GM10248 (cell line): ENCODE data around the gene NCL.

Experiments used
- CTCF ChIA-PET: fragments of 300-600 bp; sonication (Branson Sonifier 250); formaldehyde crosslinking; extraction: SDS; loops from one replicate; lab custom pipeline; 2021; ENCODE audit warnings: antibody characterized with exemption; lab: Yijun Ruan, JAX
- POLR2A ChIA-PET: fragments of 350-650 bp; sonication (Branson Sonifier 250); formaldehyde crosslinking; extraction: SDS; loops from one replicate; lab custom pipeline; 2020; ENCODE audit warnings: antibody characterized with exemption; lab: Yijun Ruan, JAX
- DNase-seq: peaks from one replicate; pipeline ENCODE4 v3.0.0; 2012; ENCODE audit errors: extremely low spot score
- CTCF ChIP-seq: IDR thresholded peaks from 2 replicates; pipeline ENCODE4 v1.5.1; 2012; ENCODE audit warnings: mild to moderate bottlenecking, low read depth; ENCODE audit errors: extremely low read depth, missing control alignments, control extremely low read depth

The NCL gene

GRCh38 chr2:231463698-231464575 lies at the start of gene NCL:
Gene NCL (minus strand): TSS chr2:231464484. CDS start chr2:231464353, 131 bp downstream.
- ChIA-PET CTCF (interaction anchor here (0.6 to 8.6 kb wide), 12 partner anchors 8 to 236 kb away, joined by 3 to 103 read pairs (median 3); no protein-coding TSS in a partner anchor), POLR2A (interaction anchor here (0.6 to 5.8 kb wide), 35 partner anchors 9 to 1642 kb away, joined by 3 to 120 read pairs (median 4); partner anchors contain the start of gene PTMA)

GRCh38 chr2:231513746-231514224 lies 49.5 kb upstream of the NCL start:
- TF ChIP-seq CTCF: no peak
- CTCF ChIA-PET: interaction anchor here (1.0 to 5.7 kb wide), 6 partner anchors 8 to 88 kb away, joined by 3 to 36 read pairs (median 5); partner anchors contain the start of gene NMUR1
- POLR2A ChIA-PET: interaction anchor here (1.0 kb wide), 1 partner anchor 51 kb away, joined by 3 read pairs; no protein-coding TSS in a partner anchor
- DNase-seq: no peak

More at GRCh38 chr2:231463698-231464575, at the start of gene NCL:
- peak; percentile 84 for DNase-seq
- no peak for TF ChIP-seq CTCF

GRCh38 chr2:231512222-231512621 lies 47.9 kb upstream of the NCL start:
- CTCF ChIA-PET: interaction anchor here (0.9 to 5.7 kb wide), 6 partner anchors 9 to 89 kb away, joined by 3 to 36 read pairs (median 7); partner anchors contain the start of gene NMUR1
- no peak for DNase-seq
- POLR2A ChIA-PET: no interaction called here
- no peak for TF ChIP-seq CTCF

GRCh38 chr2:231503766-231504165 lies 39.5 kb upstream of the NCL start:
- CTCF ChIA-PET: interaction anchor here (1.3 kb wide), 1 partner anchor 7 kb away, joined by 3 read pairs; no protein-coding TSS in a partner anchor
- DNase-seq: no peak
- TF ChIP-seq CTCF: no peak
- POLR2A ChIA-PET: no interaction called here

GRCh38 chr2:231502596-231502995 lies 38.3 kb upstream of the NCL start:
- no peak for TF ChIP-seq CTCF
- POLR2A ChIA-PET: no interaction called here
- CTCF ChIA-PET: interaction anchor here (0.7 to 1.6 kb wide), 3 partner anchors 20 to 29 kb away, joined by 3 read pairs; no protein-coding TSS in a partner anchor
- no peak for DNase-seq

GRCh38 chr2:231497651-231498050 lies 33.4 kb upstream of the NCL start:
- no peak for TF ChIP-seq CTCF
- ChIA-PET CTCF (interaction anchor here (1.3 to 3.0 kb wide), 2 partner anchors 10 to 15 kb away, joined by 3 to 12 read pairs; no protein-coding TSS in a partner anchor), POLR2A (no interaction called here)
- no peak for DNase-seq
